Neural cell (in vitro differentiated cells): ENCODE results near the gene NARS2. TPM values are rescaled to one million over a fixed set of nuclear protein-coding genes. Genes with fewer than 3 reads are reported as not detected.
"Not testable (repeated sequence)": the region's sequence is repeated elsewhere in the genome, so short reads cannot be mapped to it uniquely, and the experiment has no call there.

Experiments used
- H2AFZ ChIP-seq: fragments of 200-600, 300-800 bp; sonication (generic), shearing (Covaris generic); 2 replicates; pipeline ENCODE4 v1.6.0; 2014; ENCODE audit warnings: low read depth, mild to moderate bottlenecking, antibody characterized with exemption, low read length, moderate library complexity
- H3F3A ChIP-seq: fragments of 200-600 bp; shearing (Covaris generic); 2 replicates; pipeline ENCODE4 v1.6.1; 2016; ENCODE audit warnings: mild to moderate bottlenecking, moderate library complexity, mixed read lengths, antibody characterized with exemption, low read length; ENCODE audit not compliant: insufficient read depth, poor library complexity, severe bottlenecking
- H3K27ac ChIP-seq: fragments of 200-600, 300-800 bp; sonication (generic), shearing (Covaris generic); 2 replicates; pipeline ENCODE4 v1.5.1; 2014; ENCODE audit warnings: mild to moderate bottlenecking, low read length, moderate library complexity
- H3K27me3 ChIP-seq: fragments of 300-800, 200-600 bp; sonication (generic), shearing (Covaris generic); 2 replicates; pipeline ENCODE4 v1.6.0; 2014; ENCODE audit warnings: mild to moderate bottlenecking, low read depth, low read length, moderate library complexity; ENCODE audit not compliant: insufficient read depth
- H3K36me3 ChIP-seq: fragments of 300-800, 200-600 bp; sonication (generic), shearing (Covaris generic); 2 replicates; pipeline ENCODE4 v1.5.1; 2014; ENCODE audit warnings: mild to moderate bottlenecking, antibody characterized with exemption, low read length, moderate library complexity; ENCODE audit not compliant: insufficient read depth
- H3K4me2 ChIP-seq: fragments of 300-800, 200-600 bp; sonication (generic), shearing (Covaris generic); 2 replicates; pipeline ENCODE4 v1.6.0; 2014; ENCODE audit warnings: mild to moderate bottlenecking, low read length
- H3K4me3 ChIP-seq: fragments of 300-800, 200-600 bp; sonication (generic), shearing (Covaris generic); 2 replicates; pipeline ENCODE4 v1.5.1; 2014; ENCODE audit warnings: mild to moderate bottlenecking, low read length, moderate library complexity
- H3K79me2 ChIP-seq: fragments of 200-600 bp; shearing (Covaris generic); replicated peaks from 2 replicates; pipeline ENCODE4 v1.6.0; 2014; ENCODE audit warnings: mild to moderate bottlenecking, low read length, moderate library complexity; ENCODE audit not compliant: insufficient read depth
- H3K9ac ChIP-seq: fragments of 300-800, 200-600 bp; sonication (generic), shearing (Covaris generic); 2 replicates; pipeline ENCODE4 v1.6.1; 2016; ENCODE audit warnings: mild to moderate bottlenecking, low read length, mixed read lengths
- H3K9me2 ChIP-seq: fragments of 200-600 bp; shearing (Covaris generic); 2 replicates; pipeline ENCODE4 v1.6.1; 2016; ENCODE audit warnings: mild to moderate bottlenecking, low read length, mixed read lengths; ENCODE audit not compliant: insufficient read depth
- H3K9me3 ChIP-seq: fragments of 200-600, 300-800 bp; sonication (generic), shearing (Covaris generic); 2 replicates; pipeline ENCODE4 v1.6.1; 2016; ENCODE audit warnings: mild to moderate bottlenecking, mixed run types, low read length, moderate library complexity, mixed read lengths
- H4K20me1 ChIP-seq: fragments of 200-600 bp; shearing (Covaris generic); 2 replicates; pipeline ENCODE4 v1.6.1; 2016; ENCODE audit warnings: mild to moderate bottlenecking, mixed run types; ENCODE audit not compliant: insufficient read depth
- CTCF ChIP-seq: fragments of 450-650 bp; IDR thresholded peaks from 2 replicates; pipeline ENCODE4 v1.5.1; 2014; ENCODE audit warnings: antibody characterized with exemption, mild to moderate bottlenecking, moderate library complexity; ENCODE audit not compliant: poor library complexity, severe bottlenecking
- EP300 ChIP-seq: fragments of 450-650 bp; conservative IDR thresholded peaks from 2 replicates; pipeline ENCODE4 v1.6.1; 2014; ENCODE audit warnings: antibody characterized with exemption, mild to moderate bottlenecking, moderate library complexity; ENCODE audit not compliant: poor library complexity, severe bottlenecking
- EZH2 ChIP-seq: fragments of 200-600, 300-800 bp; shearing (Covaris generic), sonication (generic); IDR thresholded peaks from 2 replicates; pipeline ENCODE4 v1.6.1; 2014; ENCODE audit warnings: antibody characterized with exemption, low read length, borderline replicate concordance, mild to moderate bottlenecking; ENCODE audit not compliant: insufficient read depth, poor library complexity, severe bottlenecking
- MXI1 ChIP-seq: fragments of 450-650 bp; conservative IDR thresholded peaks from 2 replicates; pipeline ENCODE4 v1.6.1; 2014; ENCODE audit warnings: antibody characterized with exemption, mild to moderate bottlenecking; ENCODE audit not compliant: poor library complexity, severe bottlenecking
- POLR2AphosphoS5 ChIP-seq: IDR thresholded peaks from 2 replicates; pipeline ENCODE4 v1.6.1; 2012
- RAD21 ChIP-seq: fragments of 450-650 bp; conservative IDR thresholded peaks from 2 replicates; pipeline ENCODE4 v1.6.1; 2014; ENCODE audit warnings: antibody characterized with exemption, mild to moderate bottlenecking, moderate library complexity
- REST ChIP-seq: IDR thresholded peaks from 2 replicates; pipeline ENCODE4 v1.6.1; 2012; ENCODE audit warnings: borderline replicate concordance
- SMC3 ChIP-seq: fragments of 450-650 bp; conservative IDR thresholded peaks from 2 replicates; pipeline ENCODE4 v1.6.1; 2014; ENCODE audit warnings: antibody characterized with exemption, mild to moderate bottlenecking, moderate library complexity; ENCODE audit not compliant: poor library complexity
- TAF1 ChIP-seq: IDR thresholded peaks from 2 replicates; pipeline ENCODE4 v1.6.1; 2012; ENCODE audit warnings: low read depth
- polyA plus RNA-seq: library from polyadenylated mRNA; depleted of rRNA; stranded (reverse); fragments of >200 nt; gene quantifications from 2 replicates; pipeline ENCODE4 v1.2.3, GENCODE V29; 2014

NARS2 gene
- polyA plus RNA-seq, 1 donor from 2014 or later: 39.6 TPM

GRCh38 chr11:78552881-78553280 is 21.8 kb downstream of the NARS2 start:
- no peak overlapping the region for H3K4me3 ChIP-seq
- TF ChIP-seq TAF1: no peak
- no peak for TF ChIP-seq EZH2
- no peak for TF ChIP-seq REST
- no peak for TF ChIP-seq CTCF
- TF ChIP-seq SMC3: no peak
- TF ChIP-seq POLR2AphosphoS5: no peak
- TF ChIP-seq EP300: no peak
- no peak for TF ChIP-seq MXI1
- no peak for TF ChIP-seq RAD21
- no peaks in the 10 kb centered on the region for H3K27me3 ChIP-seq
- H3K36me3 ChIP-seq: no peaks in the 10 kb centered on the region
- H3K9me3 ChIP-seq: no peaks in the 10 kb centered on the region
- H3F3A ChIP-seq: no peaks in the 10 kb centered on the region
- no peak overlapping the region for H3K4me2 ChIP-seq
- H2AFZ ChIP-seq: no peak overlapping the region
- H3K9me2 ChIP-seq: no peaks in the 10 kb centered on the region
- no peaks in the 10 kb centered on the region for H3K79me2 ChIP-seq
- H3K9ac ChIP-seq: no peak overlapping the region
- H4K20me1 ChIP-seq: no peaks in the 10 kb centered on the region
- H3K27ac ChIP-seq: no peak overlapping the region

GRCh38 chr11:78552139-78552538 is 22.5 kb downstream of the NARS2 start:
- H3K36me3 ChIP-seq, H3K4me3 ChIP-seq, H3K79me2 ChIP-seq, H2AFZ ChIP-seq, H3K4me2 ChIP-seq, H3K9ac ChIP-seq, H3K27ac ChIP-seq, H3F3A ChIP-seq, H3K9me3 ChIP-seq, H3K9me2 ChIP-seq, H4K20me1 ChIP-seq, H3K27me3 ChIP-seq: not testable (repeated sequence)

GRCh38 chr11:78551066-78551465 is 23.6 kb downstream of the NARS2 start:
- TF ChIP-seq MXI1: no peak
- Histone ChIP-seq H2AFZ (no peak overlapping the region), H3K79me2 (no peaks in the 10 kb centered on the region), H4K20me1 (no peaks in the 10 kb centered on the region), H3K27ac (no peak overlapping the region), H3K27me3 (no peaks in the 10 kb centered on the region), H3K4me2 (no peak overlapping the region), H3F3A (no peaks in the 10 kb centered on the region), H3K9me2 (no peaks in the 10 kb centered on the region), H3K36me3 (no peaks in the 10 kb centered on the region), H3K4me3 (no peak overlapping the region), H3K9ac (no peak overlapping the region), H3K9me3 (no peaks in the 10 kb centered on the region)
